ENCODE measurements around the gene RHBDL1. TPM values are rescaled to one million over a fixed set of nuclear protein-coding genes. Genes with fewer than 3 reads are reported as not detected.
A peak's percentile ranks its signal among the peaks of the same experiment; 100 is the strongest.

The RHBDL1 gene
- total and polyA plus RNA-seq, 9 of the 15 experiments (the other 6 are each of a cell fraction or from before 2014, with no cell fraction given), result 0.03 to 5.6 (median 1.3) TPM; not detected in 1

DNA sequence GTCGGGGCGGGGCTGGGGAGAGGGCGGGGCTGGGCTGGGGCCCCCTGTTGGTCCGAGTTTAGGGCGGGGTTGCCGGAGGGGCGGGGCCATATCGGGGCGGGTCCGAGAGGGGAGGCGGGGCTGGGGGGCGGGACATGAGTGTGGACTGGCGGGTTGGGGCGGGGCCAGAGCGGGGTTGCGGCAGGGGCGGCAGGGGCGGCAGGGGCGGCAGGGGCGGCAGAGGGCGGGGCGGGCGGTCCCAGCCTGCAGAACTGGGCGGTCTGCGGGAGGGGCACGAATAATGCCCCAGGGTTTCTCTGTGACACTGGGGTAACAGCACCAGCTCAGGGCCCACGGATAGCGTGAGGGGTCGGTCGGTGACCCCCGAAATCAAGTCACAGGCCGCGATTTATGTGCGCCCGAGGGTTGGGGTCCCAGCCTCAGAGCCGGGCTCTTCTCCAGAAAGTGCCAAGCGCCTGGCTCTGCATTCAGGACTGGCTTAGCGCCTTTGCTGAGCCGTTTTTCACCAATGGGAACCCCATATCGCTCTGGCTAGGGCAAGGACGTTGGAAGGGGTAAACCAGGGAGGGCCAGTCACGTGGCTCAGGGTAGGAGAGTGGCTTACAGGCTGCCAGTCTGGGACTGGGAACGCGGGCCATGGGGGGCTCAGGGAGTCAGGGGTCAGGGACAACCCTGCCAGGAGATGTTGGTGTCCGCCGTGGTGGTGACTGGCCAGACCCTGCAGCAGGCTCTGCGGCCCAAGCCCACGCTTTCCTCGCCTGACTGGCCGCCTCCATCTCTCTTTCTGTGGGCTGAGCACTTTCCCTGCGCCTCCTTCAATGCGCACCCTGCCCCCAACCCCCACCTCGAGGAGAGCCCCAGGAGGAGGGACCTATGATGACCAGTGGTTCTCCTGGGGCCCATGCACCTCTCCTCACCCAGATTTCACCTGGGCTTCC is 38.1 kb upstream of the RHBDL1 start (continued):
- TF ChIP-seq, protein P1, sequence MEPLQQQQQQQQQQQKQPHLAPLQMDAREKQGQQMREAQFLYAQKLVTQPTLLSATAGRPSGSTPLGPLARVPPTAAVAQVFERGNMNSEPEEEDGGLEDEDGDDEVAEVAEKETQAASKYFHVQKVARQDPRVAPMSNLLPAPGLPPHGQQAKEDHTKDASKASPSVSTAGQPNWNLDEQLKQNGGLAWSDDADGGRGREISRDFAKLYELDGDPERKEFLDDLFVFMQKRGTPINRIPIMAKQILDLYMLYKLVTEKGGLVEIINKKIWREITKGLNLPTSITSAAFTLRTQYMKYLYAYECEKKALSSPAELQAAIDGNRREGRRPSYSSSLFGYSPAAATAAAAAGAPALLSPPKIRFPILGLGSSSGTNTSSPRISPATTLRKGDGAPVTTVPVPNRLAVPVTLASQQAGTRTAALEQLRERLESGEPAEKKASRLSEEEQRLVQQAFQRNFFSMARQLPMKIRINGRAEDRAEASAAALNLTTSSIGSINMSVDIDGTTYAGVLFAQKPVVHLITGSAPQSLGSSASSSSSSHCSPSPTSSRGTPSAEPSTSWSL (CRISPR knock-in tag; IDR thresholded peaks at IDR 0.05; ENCODE audit: borderline replicate concordance), result no peak
- TF ChIP-seq NR4A1 (CRISPR knock-in tag; IDR thresholded peaks at IDR 0.05), result no peak
- no peak for TF ChIP-seq NR4A1 (tag; IDR thresholded peaks at IDR 0.05)
- 0 out of 2 replicates have a peak, but pooled peaks have one; percentile 35 for TF ChIP-seq POLR2G (IDR thresholded peaks at IDR 0.05; ENCODE audit: low read depth, low read length)
- no peak for TF ChIP-seq ZBTB5 (IDR thresholded peaks at IDR 0.05)
- no peak for TF ChIP-seq TEAD2 (tag; IDR thresholded peaks at IDR 0.05)
- 0 out of 2 replicates have a peak, but pooled peaks have one; percentile 8 for TF ChIP-seq MYNN (IDR thresholded peaks at IDR 0.05)
- TF ChIP-seq MYNN (CRISPR knock-in tag; IDR thresholded peaks at IDR 0.05), result no peak
- TF ChIP-seq, protein P2, sequence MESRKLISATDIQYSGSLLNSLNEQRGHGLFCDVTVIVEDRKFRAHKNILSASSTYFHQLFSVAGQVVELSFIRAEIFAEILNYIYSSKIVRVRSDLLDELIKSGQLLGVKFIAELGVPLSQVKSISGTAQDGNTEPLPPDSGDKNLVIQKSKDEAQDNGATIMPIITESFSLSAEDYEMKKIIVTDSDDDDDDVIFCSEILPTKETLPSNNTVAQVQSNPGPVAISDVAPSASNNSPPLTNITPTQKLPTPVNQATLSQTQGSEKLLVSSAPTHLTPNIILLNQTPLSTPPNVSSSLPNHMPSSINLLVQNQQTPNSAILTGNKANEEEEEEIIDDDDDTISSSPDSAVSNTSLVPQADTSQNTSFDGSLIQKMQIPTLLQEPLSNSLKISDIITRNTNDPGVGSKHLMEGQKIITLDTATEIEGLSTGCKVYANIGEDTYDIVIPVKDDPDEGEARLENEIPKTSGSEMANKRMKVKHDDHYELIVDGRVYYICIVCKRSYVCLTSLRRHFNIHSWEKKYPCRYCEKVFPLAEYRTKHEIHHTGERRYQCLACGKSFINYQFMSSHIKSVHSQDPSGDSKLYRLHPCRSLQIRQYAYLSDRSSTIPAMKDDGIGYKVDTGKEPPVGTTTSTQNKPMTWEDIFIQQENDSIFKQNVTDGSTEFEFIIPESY (CRISPR knock-in tag; IDR thresholded peaks at IDR 0.05), result peak; percentile 39; the same call in 1 of the 2 replicates
- TF ChIP-seq NRF1 (conservative IDR thresholded peaks at IDR 0.05 in 1 of 2, IDR thresholded peaks at IDR 0.05 in 1 of 2), result peak; percentile 63 to 66
- TF ChIP-seq, protein P3, sequence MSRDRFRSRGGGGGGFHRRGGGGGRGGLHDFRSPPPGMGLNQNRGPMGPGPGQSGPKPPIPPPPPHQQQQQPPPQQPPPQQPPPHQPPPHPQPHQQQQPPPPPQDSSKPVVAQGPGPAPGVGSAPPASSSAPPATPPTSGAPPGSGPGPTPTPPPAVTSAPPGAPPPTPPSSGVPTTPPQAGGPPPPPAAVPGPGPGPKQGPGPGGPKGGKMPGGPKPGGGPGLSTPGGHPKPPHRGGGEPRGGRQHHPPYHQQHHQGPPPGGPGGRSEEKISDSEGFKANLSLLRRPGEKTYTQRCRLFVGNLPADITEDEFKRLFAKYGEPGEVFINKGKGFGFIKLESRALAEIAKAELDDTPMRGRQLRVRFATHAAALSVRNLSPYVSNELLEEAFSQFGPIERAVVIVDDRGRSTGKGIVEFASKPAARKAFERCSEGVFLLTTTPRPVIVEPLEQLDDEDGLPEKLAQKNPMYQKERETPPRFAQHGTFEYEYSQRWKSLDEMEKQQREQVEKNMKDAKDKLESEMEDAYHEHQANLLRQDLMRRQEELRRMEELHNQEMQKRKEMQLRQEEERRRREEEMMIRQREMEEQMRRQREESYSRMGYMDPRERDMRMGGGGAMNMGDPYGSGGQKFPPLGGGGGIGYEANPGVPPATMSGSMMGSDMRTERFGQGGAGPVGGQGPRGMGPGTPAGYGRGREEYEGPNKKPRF (IDR thresholded peaks at IDR 0.05; ENCODE audit: low read depth, low read length), result no peak
- TF ChIP-seq, protein P4, sequence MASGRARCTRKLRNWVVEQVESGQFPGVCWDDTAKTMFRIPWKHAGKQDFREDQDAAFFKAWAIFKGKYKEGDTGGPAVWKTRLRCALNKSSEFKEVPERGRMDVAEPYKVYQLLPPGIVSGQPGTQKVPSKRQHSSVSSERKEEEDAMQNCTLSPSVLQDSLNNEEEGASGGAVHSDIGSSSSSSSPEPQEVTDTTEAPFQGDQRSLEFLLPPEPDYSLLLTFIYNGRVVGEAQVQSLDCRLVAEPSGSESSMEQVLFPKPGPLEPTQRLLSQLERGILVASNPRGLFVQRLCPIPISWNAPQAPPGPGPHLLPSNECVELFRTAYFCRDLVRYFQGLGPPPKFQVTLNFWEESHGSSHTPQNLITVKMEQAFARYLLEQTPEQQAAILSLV (tag; IDR thresholded peaks at IDR 0.05), result no peak
- TF ChIP-seq ZNF324 (CRISPR knock-in tag; IDR thresholded peaks at IDR 0.05), result no peak
- TF ChIP-seq, protein P5, sequence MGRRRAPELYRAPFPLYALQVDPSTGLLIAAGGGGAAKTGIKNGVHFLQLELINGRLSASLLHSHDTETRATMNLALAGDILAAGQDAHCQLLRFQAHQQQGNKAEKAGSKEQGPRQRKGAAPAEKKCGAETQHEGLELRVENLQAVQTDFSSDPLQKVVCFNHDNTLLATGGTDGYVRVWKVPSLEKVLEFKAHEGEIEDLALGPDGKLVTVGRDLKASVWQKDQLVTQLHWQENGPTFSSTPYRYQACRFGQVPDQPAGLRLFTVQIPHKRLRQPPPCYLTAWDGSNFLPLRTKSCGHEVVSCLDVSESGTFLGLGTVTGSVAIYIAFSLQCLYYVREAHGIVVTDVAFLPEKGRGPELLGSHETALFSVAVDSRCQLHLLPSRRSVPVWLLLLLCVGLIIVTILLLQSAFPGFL (CRISPR knock-in tag; IDR thresholded peaks at IDR 0.05), result no peak
- no peak for TF ChIP-seq BMI1 (IDR thresholded peaks at IDR 0.05; ENCODE audit: low read length)

Measured in K562 (cell line).